Head of caudate nucleus (tissue), 42 donors: ENCODE results near the gene NUDT9.
"Not testable (repeated sequence)": the region's sequence is repeated elsewhere in the genome, so short reads cannot be mapped to it uniquely, and the experiment has no call there.

ENCODE experiments used
- DNase-seq, 42 donors: peaks; one replicate each; pipeline versions ENCODE4 v3.0.0 to v3.0.0-alpha.2; 2020 to 2021; ENCODE audit warnings: mixed read lengths in 7 of 42
- intact Hi-C: fragments of 100-400 bp; cut with DNase I; formaldehyde crosslinking; loops from one replicate; pipeline ENCODE4 v1.15.0; 2022

NUDT9 gene, protein sequence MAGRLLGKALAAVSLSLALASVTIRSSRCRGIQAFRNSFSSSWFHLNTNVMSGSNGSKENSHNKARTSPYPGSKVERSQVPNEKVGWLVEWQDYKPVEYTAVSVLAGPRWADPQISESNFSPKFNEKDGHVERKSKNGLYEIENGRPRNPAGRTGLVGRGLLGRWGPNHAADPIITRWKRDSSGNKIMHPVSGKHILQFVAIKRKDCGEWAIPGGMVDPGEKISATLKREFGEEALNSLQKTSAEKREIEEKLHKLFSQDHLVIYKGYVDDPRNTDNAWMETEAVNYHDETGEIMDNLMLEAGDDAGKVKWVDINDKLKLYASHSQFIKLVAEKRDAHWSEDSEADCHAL

GRCh38 chr4:87422104-87423052 is at the start of gene NUDT9:
Gene NUDT9 (plus strand): TSS chr4:87422573. CDS start chr4:87422906, 333 bp downstream.
- intact Hi-C loops = loop anchor here (2.0 kb wide), 1 partner anchor 32 kb away; the partner anchor contains the start of gene HSD17B11
- peak; percentile 91 to 98 (median 96) for DNase-seq

DNA sequence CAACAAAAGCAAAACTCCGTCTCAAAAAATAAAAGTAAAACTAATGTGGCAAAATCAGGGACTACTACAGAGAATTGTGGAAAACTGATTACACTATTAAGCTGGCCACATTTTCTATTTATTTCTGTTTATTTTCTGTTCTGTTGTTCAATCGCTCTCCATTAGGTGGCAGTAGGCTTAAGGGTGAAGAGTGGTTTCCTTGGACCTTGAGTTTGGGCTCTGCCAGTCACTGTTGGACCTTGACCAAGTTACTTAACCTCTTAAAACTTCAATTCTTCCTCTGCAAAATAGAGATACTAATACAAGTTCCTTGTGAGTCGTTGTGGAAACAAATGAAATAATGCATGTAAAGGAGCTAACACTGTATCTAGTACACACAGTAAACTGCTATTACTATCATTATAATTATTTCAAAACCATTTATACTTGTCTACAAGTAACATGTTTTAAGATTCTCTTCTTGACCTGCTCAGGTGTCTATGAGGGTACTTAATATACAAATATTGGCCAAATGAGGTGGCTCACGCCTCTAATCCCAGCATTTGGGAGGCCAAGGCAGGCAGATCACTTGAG is 46.6 kb upstream of the NUDT9 start:
- peak in 8 of 42 donors; percentile 8 to 53 (median 32) for DNase-seq
- intact Hi-C loops = no loop called here

DNA sequence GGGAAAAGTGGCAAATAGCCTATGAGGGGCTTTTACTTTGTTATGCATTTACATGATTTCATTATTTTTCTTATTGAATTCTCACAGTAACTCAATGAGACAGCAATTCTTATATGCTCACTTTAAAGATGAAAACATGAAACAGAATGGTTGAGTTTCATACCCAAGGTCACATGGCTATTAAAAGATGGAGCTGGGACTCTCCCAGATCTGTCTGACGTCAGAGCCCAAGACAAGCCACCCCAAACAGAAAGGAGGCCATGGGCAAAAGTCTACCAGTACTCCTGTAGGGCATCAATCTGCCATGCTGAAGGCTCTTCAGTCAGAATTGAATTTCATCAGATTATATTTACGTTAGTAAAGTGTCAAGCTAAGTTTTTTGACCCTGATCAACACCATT is 44.6 kb upstream of the NUDT9 start:
- DNase-seq = no peak
- intact Hi-C loops = no loop called here

DNA sequence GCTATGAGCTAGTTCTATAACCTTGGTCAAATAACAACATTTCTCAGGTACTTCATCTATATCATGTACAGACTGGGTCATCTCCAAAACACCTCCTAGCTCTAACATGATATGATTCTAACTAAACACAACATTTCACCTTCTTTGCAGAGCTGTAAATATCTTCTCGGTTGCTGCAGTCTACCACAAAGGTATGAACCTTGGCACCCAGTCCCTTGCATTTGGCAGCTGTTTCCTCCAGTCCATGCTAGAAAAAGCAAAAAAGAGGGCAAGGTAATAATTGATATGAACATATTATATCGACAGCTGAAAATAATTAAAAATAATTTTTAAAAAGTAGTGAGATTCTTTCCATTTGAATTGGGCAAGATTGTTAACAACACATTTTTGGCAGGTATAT is 40.3 kb upstream of the NUDT9 start:
- intact Hi-C loops = no loop called here
- DNase-seq = no peak

DNA sequence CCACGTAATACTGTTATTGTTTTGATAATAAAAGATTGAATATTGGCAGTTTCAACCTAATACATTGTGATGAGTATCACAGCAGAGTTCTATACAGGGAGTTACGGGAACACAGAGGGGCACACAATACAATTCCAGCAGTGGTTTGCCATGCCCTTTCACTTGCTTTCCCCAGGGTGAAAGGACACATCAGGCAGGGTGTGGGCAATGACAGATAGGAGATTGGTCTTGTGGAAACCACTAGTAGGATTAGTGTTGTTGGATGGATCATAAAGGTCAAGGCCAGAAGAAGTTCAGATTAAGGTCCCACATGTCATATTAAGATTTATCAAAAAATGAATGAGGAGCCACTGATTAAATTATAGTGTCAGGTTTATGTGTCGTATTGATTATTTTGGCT is 39.4 kb upstream of the NUDT9 start:
- DNase-seq = no peak

DNA sequence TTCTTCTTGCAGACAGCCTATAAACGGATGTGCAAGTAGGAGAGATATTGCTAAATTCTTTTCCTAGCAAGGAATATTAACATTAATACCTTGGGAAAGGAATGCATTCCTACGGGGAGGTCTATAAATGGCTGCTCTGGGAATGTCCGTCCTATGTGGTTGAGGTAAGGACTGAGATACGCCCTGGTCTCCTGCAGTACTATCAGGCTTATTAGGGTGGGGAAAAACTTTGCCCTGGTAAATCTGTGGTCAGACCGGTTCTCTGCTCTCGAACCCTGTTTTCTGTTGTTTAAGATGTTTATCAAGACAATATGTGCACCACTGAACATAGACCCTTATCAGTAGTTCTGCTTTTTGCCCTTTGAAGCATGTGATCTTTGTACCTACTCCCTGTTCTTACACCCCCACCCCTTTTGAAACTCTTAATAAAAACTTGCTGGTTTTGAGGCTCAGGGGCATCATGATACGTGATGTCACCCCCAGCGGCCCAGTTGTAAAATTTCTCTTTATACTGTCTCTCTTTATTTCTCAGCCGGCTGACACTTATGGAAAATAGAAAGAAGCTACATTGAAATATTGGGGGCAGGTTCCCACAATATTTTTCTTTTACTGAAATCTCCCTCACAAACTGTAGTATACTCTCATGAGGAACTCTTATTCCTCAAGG is 37.8 kb upstream of the NUDT9 start:
- DNase-seq, intact Hi-C loops: not testable (repeated sequence)

More for the DNA sequence above, 39.4 kb upstream of the NUDT9 start:
- intact Hi-C loops = no loop called here

- no peak for DNase-seq
- intact Hi-C loops = no loop called here
These were observed 35.1 kb upstream of the NUDT9 start for GRCh38 chr4:87387237-87387636.

DNA sequence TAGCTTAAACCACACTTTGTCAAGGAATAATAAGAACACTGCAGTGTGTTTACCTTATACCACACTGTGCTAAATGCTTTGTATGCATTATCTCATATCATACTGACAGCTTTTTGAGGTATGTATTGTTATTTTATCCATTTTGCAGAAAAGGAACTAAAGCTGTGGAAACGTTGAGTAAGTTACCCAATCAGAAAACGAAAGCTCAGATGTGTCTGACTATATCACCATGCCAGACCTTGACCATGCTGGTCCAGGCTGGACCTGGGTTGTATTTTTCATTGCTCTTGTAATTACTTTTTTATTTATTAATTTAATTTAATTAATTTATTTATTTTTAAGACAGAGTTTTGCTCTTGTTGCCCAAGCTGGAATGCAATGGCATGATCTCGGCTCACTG is 33.5 kb upstream of the NUDT9 start:
- no peak for DNase-seq
- intact Hi-C loops = no loop called here

GRCh38 chr4:87390055-87390454 is 32.3 kb upstream of the NUDT9 start:
- DNase-seq = peak in 2 of 42 donors; percentile 4 to 18

DNA sequence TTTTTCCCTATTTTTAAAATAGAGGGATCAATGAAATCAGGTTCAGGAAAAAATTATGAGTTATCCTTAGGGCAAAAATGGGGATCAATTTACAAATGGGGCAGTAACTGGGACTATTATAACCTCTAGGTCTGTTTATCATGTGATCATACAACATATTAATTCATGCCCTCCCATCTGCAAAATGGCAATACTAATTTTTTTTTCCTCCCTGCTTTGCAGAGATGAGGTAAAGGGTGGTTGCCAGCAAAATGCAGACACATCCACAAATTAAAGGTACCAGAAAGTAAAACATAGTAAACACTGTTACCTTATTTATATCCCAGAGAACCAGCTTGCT is 31.9 kb upstream of the NUDT9 start:
- intact Hi-C loops = loop anchor here (2.0 to 10.0 kb wide), 2 partner anchors 32 to 74 kb away; partner anchors contain the start of gene NUDT9
- DNase-seq = no peak

More at GRCh38 chr4:87390055-87390454, 32.3 kb upstream of the NUDT9 start:
- intact Hi-C loops = loop anchor here (2.0 to 10.0 kb wide), 2 partner anchors 33 to 75 kb away; partner anchors contain the start of gene NUDT9

GRCh38 chr4:87390891-87391575 is 31.3 kb upstream of the NUDT9 start, which contains the start of gene HSD17B11:
Gene HSD17B11 (minus strand): TSS chr4:87391188. CDS start chr4:87391070, 118 bp downstream.
- peak; percentile 63 to 90 (median 83) for DNase-seq
- intact Hi-C loops = loop anchor here (2.0 to 10.0 kb wide), 2 partner anchors 32 to 74 kb away; partner anchors contain the start of gene NUDT9

- no peak for DNase-seq
- intact Hi-C loops = loop anchor here (2.0 to 10.0 kb wide), 2 partner anchors 31 to 73 kb away; partner anchors contain the start of gene NUDT9
These were observed 30.8 kb upstream of the NUDT9 start for GRCh38 chr4:87391576-87392054.

GRCh38 chr4:87392183-87392582 is 30.2 kb upstream of the NUDT9 start:
- intact Hi-C loops = loop anchor here (10.0 kb wide), 1 partner anchor 73 kb away; no protein-coding TSS in a partner anchor
- no peak for DNase-seq

GRCh38 chr4:87395073-87395472 is 27.3 kb upstream of the NUDT9 start:
- not testable (repeated sequence) for DNase-seq
- intact Hi-C loops = loop anchor here (10.0 kb wide), 1 partner anchor 70 kb away; no protein-coding TSS in a partner anchor

GRCh38 chr4:87395851-87396250 is 26.5 kb upstream of the NUDT9 start:
- intact Hi-C loops = loop anchor here (10.0 kb wide), 1 partner anchor 69 kb away; no protein-coding TSS in a partner anchor
- not testable (repeated sequence) for DNase-seq

- DNase-seq = no peak
- intact Hi-C loops = loop anchor here (10.0 kb wide), 1 partner anchor 66 kb away; no protein-coding TSS in a partner anchor
These were observed 23.2 kb upstream of the NUDT9 start for GRCh38 chr4:87399148-87399547.

DNA sequence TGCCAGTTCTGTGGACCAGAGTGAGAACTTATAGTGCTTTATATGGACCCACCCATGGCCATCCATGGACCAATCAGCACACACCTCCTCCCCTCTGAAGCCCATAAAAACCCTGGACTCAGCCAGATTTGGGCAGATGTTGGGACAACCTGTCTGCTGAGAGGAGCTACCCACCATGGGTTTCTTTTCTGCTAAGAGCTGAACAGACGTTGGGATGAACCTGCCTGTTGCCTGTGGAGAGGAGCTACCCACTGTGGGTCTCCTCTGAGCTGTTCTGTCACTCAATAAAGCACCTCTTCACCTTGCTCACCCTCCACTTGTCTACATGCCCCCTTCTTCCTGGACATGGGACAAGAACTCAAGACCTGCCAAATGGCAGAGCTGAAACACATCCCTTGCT is 22.4 kb upstream of the NUDT9 start:
- DNase-seq = no peak
- intact Hi-C loops = loop anchor here (10.0 kb wide), 1 partner anchor 65 kb away; no protein-coding TSS in a partner anchor
